ENCODE measurements around the gene NLGN1.

Gene NLGN1

GRCh38 chr3:174023421-174023820 lies 625.9 kb downstream of the NLGN1 start:
- no peak for DNase-seq

GRCh38 chr3:174028673-174029072 lies 631.1 kb downstream of the NLGN1 start:
- no peak for DNase-seq

- DNase-seq = no peak
Observed at GRCh38 chr3:174035328-174035886, 637.9 kb downstream of the NLGN1 start.

GRCh38 chr3:174046311-174046710 lies 648.8 kb downstream of the NLGN1 start:
- DNase-seq = no peak

GRCh38 chr3:174049472-174049871 lies 651.9 kb downstream of the NLGN1 start:
- no peak for DNase-seq

- DNase-seq = no peak
Observed at GRCh38 chr3:174051191-174051590, 653.6 kb downstream of the NLGN1 start.

GRCh38 chr3:174058804-174059203 lies 661.3 kb downstream of the NLGN1 start:
- DNase-seq = no peak

- DNase-seq = no peak
Observed at GRCh38 chr3:174060431-174060830, 662.9 kb downstream of the NLGN1 start.

GRCh38 chr3:174061162-174061561 lies 663.6 kb downstream of the NLGN1 start:
- no peak for DNase-seq

GRCh38 chr3:174061731-174062130 lies 664.2 kb downstream of the NLGN1 start:
- DNase-seq = no peak

- no peak for DNase-seq
Observed at GRCh38 chr3:174062923-174063322, 665.4 kb downstream of the NLGN1 start.

GRCh38 chr3:174068035-174068434 lies 670.5 kb downstream of the NLGN1 start:
- DNase-seq = no peak

- DNase-seq = no peak
Observed at GRCh38 chr3:174072675-174073074, 675.1 kb downstream of the NLGN1 start.

GRCh38 chr3:174083706-174084105 lies 686.2 kb downstream of the NLGN1 start:
- no peak for DNase-seq

- DNase-seq = no peak
Observed at GRCh38 chr3:174089592-174089991, 692.0 kb downstream of the NLGN1 start.

GRCh38 chr3:174094669-174095068 lies 697.1 kb downstream of the NLGN1 start:
- no peak for DNase-seq

- DNase-seq = no peak
Observed at GRCh38 chr3:174097686-174098085, 700.1 kb downstream of the NLGN1 start.

- no peak for DNase-seq
Observed at GRCh38 chr3:174098746-174099145, 701.2 kb downstream of the NLGN1 start.

- no peak for DNase-seq
Observed at GRCh38 chr3:174099724-174100123, 702.2 kb downstream of the NLGN1 start.

- no peak for DNase-seq
Observed at GRCh38 chr3:174100744-174101143, 703.2 kb downstream of the NLGN1 start.

GRCh38 chr3:174101244-174101643 lies 703.7 kb downstream of the NLGN1 start:
- no peak for DNase-seq

- DNase-seq = no peak
Observed at GRCh38 chr3:174102274-174102673, 704.7 kb downstream of the NLGN1 start.

GRCh38 chr3:174102866-174103265 lies 705.3 kb downstream of the NLGN1 start:
- no peak for DNase-seq

GRCh38 chr3:174110761-174111160 lies 713.2 kb downstream of the NLGN1 start:
- DNase-seq = no peak

- DNase-seq = no peak
Observed at GRCh38 chr3:174111776-174112175, 714.2 kb downstream of the NLGN1 start.

- no peak for DNase-seq
Observed at GRCh38 chr3:174116421-174116820, 718.9 kb downstream of the NLGN1 start.

Data from activated CD8-positive, alpha-beta memory T cell treated with anti-CD3 and anti-CD28 coated beads for 24 hours (primary cell).